Mucosa of descending colon (tissue), 3 donors: ENCODE results near the gene SDSL. TPM values are rescaled to one million over a fixed set of nuclear protein-coding genes. Genes with fewer than 3 reads are reported as not detected.

Source experiments
- ATAC-seq: fragments of 200-7000 bp; cut with Tn5 transposase; one replicate; pipeline ENCODE4 v1.9.1; 2020; ENCODE audit warnings: mild to moderate bottlenecking, moderate library complexity
- DNase-seq, 3 donors: peaks; one replicate each; pipeline ENCODE4 v3.0.0-alpha.2; 2020
- H3K36me3 ChIP-seq: fragments of 200-600 bp; one replicate; pipeline ENCODE4 v1.8.0; 2021; ENCODE audit warnings: low read depth, mild to moderate bottlenecking
- H3K4me1 ChIP-seq: fragments of 200-600 bp; one replicate; pipeline ENCODE4 v1.8.0; 2021; ENCODE audit warnings: low read depth, mild to moderate bottlenecking
- H3K4me3 ChIP-seq: fragments of 200-600 bp; one replicate; pipeline ENCODE4 v1.8.0; 2021; ENCODE audit warnings: mild to moderate bottlenecking
- H3K9me3 ChIP-seq: fragments of 200-600 bp; one replicate; pipeline ENCODE4 v1.8.0; 2021; ENCODE audit warnings: mild to moderate bottlenecking
- intact Hi-C, 2 donors: fragments of 100-400 bp; cut with DNase I in 1 of 2; cut with micrococcal nuclease in 1 of 2; formaldehyde crosslinking; loops; one replicate each; pipeline versions ENCODE4 v1.11.0 to v1.11.1; 2022; cut with DNase I, micrococcal nuclease
- total RNA-seq, 3 donors: library from RNA; stranded (reverse); fragmentation: NEBNext Ultra II Directional in 2 of 3; extraction: Animal tissue kit (Norgen Biotek cat#: 25700) in 2 of 3; gene quantifications; one replicate each; pipeline versions ENCODE4 v1.2.1 to v1.2.4, GENCODE V29; 2021 to 2023
- TF ChIP-seq, protein P1 (sequence below): fragments of 200-600 bp; IDR thresholded peaks from one replicate; pipeline ENCODE4 v1.8.0; 2022; ENCODE audit warnings: antibody characterized with exemption, mild to moderate bottlenecking
- donor health status: DM: no; HTN: no; CAD: no; lungs with moderate emphysema.
- donor health status: DM: no; HTN: no; CAD: no.
- donor health status: DM: no; HTN: yes; CAD: no.

Gene SDSL
- total RNA-seq, 3 donors from 2014 or later: 9.4 to 24.0 (median 15.7) TPM

DNA sequence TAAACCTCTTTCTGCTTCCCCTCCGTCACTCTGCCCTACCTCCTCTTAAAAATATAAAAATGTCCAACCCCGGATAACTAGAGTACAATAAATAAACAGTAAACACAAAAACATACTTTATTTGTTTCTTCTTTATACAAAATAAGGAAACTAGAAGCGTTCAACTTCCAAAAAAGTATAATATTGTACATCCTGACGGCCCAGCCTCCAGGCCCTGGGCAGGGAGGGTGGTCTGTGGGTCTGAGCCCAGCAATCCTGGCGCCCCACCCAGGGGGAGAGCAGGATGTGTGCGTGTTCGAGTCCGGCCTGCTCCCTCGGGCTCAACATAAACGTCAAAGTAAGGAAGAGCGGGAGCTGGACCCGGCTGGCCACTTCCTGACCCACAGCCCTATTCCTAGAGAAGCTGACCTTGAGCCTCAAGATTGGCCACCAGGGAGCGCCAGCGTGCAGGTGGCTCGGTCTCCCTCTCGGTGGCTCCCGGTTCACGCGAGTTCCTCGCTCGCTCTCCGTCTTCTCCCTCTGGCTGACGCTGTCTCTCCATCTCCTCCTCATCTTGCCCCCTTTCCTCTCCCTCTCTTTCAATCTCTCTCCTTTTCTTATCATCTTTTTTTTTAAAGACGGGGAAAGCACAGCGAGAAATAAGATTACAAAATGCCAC, 40.1 kb downstream of the SDSL start:
- H3K4me1 ChIP-seq: peaks cover 19% of the 10 kb centered on the region
- DNase-seq: peak; percentile 71 to 88 (median 85)
- H3K9me3 ChIP-seq: no peaks in the 10 kb centered on the region
- no peak overlapping the region for H3K4me3 ChIP-seq
- intact Hi-C loops: no loop called here
- peak; percentile 89 for ATAC-seq
- H3K36me3 ChIP-seq: no peaks in the 10 kb centered on the region
- TF ChIP-seq, protein P1, sequence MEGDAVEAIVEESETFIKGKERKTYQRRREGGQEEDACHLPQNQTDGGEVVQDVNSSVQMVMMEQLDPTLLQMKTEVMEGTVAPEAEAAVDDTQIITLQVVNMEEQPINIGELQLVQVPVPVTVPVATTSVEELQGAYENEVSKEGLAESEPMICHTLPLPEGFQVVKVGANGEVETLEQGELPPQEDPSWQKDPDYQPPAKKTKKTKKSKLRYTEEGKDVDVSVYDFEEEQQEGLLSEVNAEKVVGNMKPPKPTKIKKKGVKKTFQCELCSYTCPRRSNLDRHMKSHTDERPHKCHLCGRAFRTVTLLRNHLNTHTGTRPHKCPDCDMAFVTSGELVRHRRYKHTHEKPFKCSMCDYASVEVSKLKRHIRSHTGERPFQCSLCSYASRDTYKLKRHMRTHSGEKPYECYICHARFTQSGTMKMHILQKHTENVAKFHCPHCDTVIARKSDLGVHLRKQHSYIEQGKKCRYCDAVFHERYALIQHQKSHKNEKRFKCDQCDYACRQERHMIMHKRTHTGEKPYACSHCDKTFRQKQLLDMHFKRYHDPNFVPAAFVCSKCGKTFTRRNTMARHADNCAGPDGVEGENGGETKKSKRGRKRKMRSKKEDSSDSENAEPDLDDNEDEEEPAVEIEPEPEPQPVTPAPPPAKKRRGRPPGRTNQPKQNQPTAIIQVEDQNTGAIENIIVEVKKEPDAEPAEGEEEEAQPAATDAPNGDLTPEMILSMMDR: peak; percentile 64

DNA sequence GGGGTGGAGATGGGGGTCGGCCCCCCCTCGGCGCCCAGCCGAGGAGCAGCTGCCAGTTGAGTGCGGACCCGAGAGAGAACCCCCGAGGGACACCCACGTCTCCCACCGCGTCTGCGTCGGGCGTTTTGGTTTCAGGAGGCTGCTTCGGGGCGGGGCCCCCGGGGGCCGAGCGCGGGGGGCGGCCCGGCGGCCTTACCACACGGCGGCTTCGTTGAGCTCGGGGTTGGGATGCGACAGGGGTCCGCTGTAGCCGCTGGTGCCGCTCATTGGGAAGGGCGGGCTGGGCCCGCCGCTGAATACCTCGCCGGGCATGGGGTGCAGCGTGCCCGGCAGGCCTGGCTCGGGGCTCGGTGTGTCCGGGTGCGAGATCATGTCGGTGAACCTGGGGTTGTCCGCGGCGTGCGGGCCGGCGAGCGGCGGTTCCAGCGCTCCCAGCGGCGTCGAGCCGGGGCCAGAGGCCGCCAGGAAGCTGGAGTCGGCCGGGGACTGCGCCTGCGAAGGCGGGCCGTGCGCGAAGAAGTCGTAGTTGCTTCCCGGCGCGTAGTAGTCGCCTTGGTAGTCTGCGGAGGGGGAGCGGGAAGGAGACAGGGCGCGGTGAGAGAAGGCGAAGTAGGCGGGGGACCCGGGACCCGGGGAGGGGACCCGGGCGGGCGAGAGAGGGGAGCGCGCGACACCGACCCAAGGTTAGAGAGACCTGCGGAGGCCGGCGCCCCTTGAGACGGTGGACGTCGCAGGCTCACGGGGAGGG, 41.0 kb downstream of the SDSL start:
- no peaks in the 10 kb centered on the region for H3K36me3 ChIP-seq
- H3K4me1 ChIP-seq: peaks cover 21% of the 10 kb centered on the region
- no peaks in the 10 kb centered on the region for H3K9me3 ChIP-seq
- TF ChIP-seq, protein P1: no peak
- DNase-seq (no peak), ATAC-seq (no peak)
- intact Hi-C loops: no loop called here
- H3K4me3 ChIP-seq: no peak overlapping the region

DNA sequence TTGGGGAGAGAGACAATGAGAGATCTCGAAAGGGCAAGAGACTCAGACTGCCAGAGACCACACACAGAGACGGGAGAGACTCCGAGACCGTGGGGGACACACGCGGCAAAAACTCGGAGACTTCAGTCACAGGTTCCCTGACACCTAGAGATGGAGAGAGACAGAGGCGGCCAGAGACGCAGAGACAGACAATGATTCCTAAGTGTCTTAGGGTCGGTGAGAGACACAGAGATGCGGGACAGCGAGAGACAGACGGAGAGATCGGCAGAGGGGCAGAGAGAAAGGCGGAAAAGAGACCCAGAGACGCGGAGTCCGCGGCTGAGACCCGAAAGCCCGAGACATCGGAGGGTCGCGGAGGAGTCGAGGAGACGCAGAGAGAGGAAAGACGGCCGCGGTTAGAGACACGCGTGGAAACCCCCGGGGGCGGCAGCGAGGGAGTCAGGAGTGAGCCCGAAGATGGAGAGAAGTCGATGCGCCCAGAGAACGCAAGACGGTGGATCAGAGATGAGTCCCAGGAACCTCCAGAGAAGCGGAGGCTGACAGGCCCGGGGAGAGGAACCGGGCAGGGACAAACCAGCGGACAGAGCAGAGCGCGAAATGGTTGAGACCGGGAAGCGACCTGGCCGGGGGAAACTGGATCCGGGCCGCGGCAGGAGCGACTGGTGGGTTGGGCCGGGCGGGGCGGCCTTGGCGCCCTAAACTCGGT, 41.7 kb downstream of the SDSL start:
- DNase-seq (no peak), ATAC-seq (no peak)
- H3K4me1 ChIP-seq: peaks cover 21% of the 10 kb centered on the region
- TF ChIP-seq, protein P1: no peak
- no peaks in the 10 kb centered on the region for H3K9me3 ChIP-seq
- no peaks in the 10 kb centered on the region for H3K36me3 ChIP-seq
- no peak overlapping the region for H3K4me3 ChIP-seq
- intact Hi-C loops: no loop called here

DNA sequence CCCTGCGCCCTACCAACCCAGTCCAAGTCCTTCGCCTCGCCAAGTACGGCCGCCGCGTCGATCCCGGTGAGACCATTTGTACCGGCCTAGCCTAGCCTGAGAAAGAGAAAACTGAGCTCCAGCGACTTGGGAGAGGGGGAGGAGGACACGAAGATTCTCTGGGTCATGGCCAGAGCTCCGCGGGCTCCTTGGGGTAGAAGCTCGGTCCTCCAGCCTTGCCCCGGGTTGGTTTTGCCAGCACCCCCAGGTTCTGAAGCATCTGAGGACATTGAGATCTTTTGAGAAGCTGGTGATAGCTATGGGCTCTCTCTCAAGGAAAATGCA, 42.2 kb downstream of the SDSL start:
- Histone ChIP-seq H3K9me3 (no peaks in the 10 kb centered on the region), H3K36me3 (no peaks in the 10 kb centered on the region), H3K4me3 (no peak overlapping the region), H3K4me1 (peaks cover 21% of the 10 kb centered on the region)
- intact Hi-C loops: no loop called here
- ATAC-seq: no peak
- TF ChIP-seq, protein P1: no peak
- DNase-seq: no peak

DNA sequence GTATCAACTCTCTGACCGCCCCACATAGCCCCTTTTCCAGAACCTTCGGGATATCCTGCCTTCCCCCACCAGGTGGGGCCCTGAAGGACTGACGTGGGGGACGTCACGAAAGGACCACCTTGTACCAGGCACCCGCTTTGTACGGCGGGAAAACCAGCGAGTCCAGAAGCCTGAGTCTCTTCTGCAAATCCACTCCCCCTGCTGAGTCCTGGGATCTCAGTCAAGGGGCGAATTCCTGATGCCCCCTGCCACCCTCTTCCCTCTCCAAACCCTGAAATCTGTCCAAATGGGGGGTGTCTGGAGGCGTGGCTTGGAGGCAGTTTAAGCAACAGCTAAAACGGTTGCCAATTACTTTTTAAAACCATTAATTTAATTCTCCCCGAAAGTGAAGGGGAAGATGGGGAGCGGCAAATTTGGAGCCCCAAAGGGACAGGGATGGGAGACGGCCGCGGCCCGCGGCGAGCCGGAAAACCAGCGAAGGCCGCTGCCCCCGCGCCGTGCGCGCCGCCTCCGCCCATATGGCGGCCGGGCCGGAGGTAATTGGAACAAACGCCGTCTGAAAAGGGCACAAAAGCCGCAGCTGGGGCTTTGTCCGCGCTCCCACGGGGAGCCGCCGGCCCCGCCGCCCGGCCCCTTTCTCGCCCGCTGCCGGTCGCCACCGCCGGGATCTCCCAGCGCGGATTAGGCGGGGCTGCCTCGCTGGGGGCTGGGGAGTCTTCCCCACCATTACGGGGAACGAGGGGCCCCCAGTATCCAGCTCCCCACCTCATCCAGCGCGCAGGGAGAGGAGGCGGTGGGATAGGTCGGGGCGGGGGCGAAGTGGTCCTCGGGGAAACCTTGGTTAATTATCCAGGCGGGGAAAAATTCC, 42.9 kb downstream of the SDSL start:
- no peaks in the 10 kb centered on the region for H3K36me3 ChIP-seq
- ATAC-seq: no peak
- intact Hi-C loops: no loop called here
- no peak overlapping the region for H3K4me3 ChIP-seq
- H3K9me3 ChIP-seq: no peaks in the 10 kb centered on the region
- TF ChIP-seq, protein P1: no peak
- no peak for DNase-seq
- peaks cover 21% of the 10 kb centered on the region for H3K4me1 ChIP-seq
